Endothelial cell of umbilical vein (primary cell): Measurements from ENCODE around the gene ARNT2. TPM values are rescaled to one million over a fixed set of nuclear protein-coding genes. Genes with fewer than 3 reads are reported as not detected.

Source experiments
- BruUV-seq: library from RNA; stranded (reverse); fragments of 400-500 nt; replicated peaks from 2 replicates; lab custom pipeline; 2021; lab: Mats Ljungman, UMichigan
- CTCF ChIA-PET: fragments of 300-600, 350-600 bp; sonication (Branson Sonifier 250); formaldehyde crosslinking; loops from one replicate; lab custom pipeline; 2021; ENCODE audit warnings: antibody characterized with exemption, inconsistent platforms; lab: Charles Lee
- POLR2A ChIA-PET: fragments of 300-600, 350-600 bp; sonication (Branson Sonifier 250); formaldehyde crosslinking; loops from one replicate; lab custom pipeline; 2021; ENCODE audit warnings: antibody characterized with exemption, inconsistent platforms; lab: Charles Lee
- DNase-seq: peaks from one replicate; pipeline ENCODE4 v3.0.0-alpha.2; 2011; ENCODE audit warnings: low read depth, low spot score
- FAIRE-seq: peaks from 2 replicates; lab custom pipeline; 2011; peaks lifted over from hg19 to GRCh38; lab: Jason Lieb, UNC
- H2AFZ ChIP-seq: 2 replicates; pipeline ENCODE4 v1.6.0; 2012; ENCODE audit warnings: low read depth, low read length, control low read depth, inconsistent platforms
- H3K27ac ChIP-seq: 2 replicates; pipeline ENCODE4 v1.5.1; 2011; ENCODE audit warnings: low read depth, mild to moderate bottlenecking, control low read depth, low read length, moderate library complexity; ENCODE audit not compliant: insufficient read depth
- H3K27me3 ChIP-seq, 2 experiments: 2 replicates each; pipeline versions ENCODE4 v1.6.0 to v1.6.1; 2011; ENCODE audit warnings: low read length in 2 of 2, mixed read lengths in 1 of 2; ENCODE audit not compliant: control insufficient read depth in 2 of 2, insufficient read depth in 2 of 2
- H3K36me3 ChIP-seq, 2 experiments: 2 replicates in 1 of 2; 3 replicates in 1 of 2; pipeline ENCODE4 v1.5.1; 2011; ENCODE audit warnings: low read length in 2 of 2, mild to moderate bottlenecking in 1 of 2, moderate library complexity in 1 of 2; ENCODE audit not compliant: control insufficient read depth in 2 of 2, insufficient read depth in 2 of 2; ENCODE audit errors: extremely low read depth in 1 of 2
- H3K4me1 ChIP-seq: 3 replicates; pipeline ENCODE4 v1.5.1; 2011; ENCODE audit warnings: mild to moderate bottlenecking, low read length; ENCODE audit not compliant: control insufficient read depth, insufficient read depth; ENCODE audit errors: extremely low read depth
- H3K4me2 ChIP-seq: 2 replicates; pipeline ENCODE4 v1.6.1; 2011; ENCODE audit warnings: low read length, control low read depth, mixed read lengths; ENCODE audit not compliant: insufficient read depth
- H3K4me3 ChIP-seq, 3 experiments: fragments of 200-600 bp in 1 of 3; sonication (generic), shearing (Covaris generic) in 1 of 3; replicated peaks in 1 of 3; 2 replicates each; pipeline ENCODE4 v1.5.1; 2011 to 2016; ENCODE audit warnings: control low read depth in 3 of 3, low read length in 3 of 3, mild to moderate bottlenecking in 2 of 3, inconsistent platforms in 1 of 3, low read depth in 1 of 3, moderate library complexity in 1 of 3; ENCODE audit not compliant: insufficient read depth in 1 of 3
- H3K79me2 ChIP-seq: 2 replicates; pipeline ENCODE4 v1.6.0; 2012; ENCODE audit warnings: low read length, inconsistent platforms; ENCODE audit not compliant: control insufficient read depth, insufficient read depth
- H3K9ac ChIP-seq: replicated peaks from 2 replicates; pipeline ENCODE3; 2011; ENCODE audit warnings: low read length, control low read depth; ENCODE audit not compliant: insufficient read depth; ENCODE audit errors: extremely low read depth
- H3K9me1 ChIP-seq: replicated peaks from 3 replicates; pipeline ENCODE4 v1.6.0; 2011; ENCODE audit warnings: mild to moderate bottlenecking, low read length; ENCODE audit not compliant: control insufficient read depth, insufficient read depth; ENCODE audit errors: extremely low read depth
- H3K9me3 ChIP-seq: replicated peaks from 2 replicates; pipeline ENCODE4 v1.5.1; 2012; ENCODE audit warnings: low read length, inconsistent platforms; ENCODE audit not compliant: control insufficient read depth, insufficient read depth
- H4K20me1 ChIP-seq: replicated peaks from 2 replicates; pipeline ENCODE3; 2011; ENCODE audit warnings: mild to moderate bottlenecking, low read length; ENCODE audit not compliant: control insufficient read depth, insufficient read depth; ENCODE audit errors: extremely low read depth
- CTCF ChIP-seq, 2 donors: IDR thresholded peaks; 1 replicate in 1 of 2; 2 replicates in 1 of 2; pipeline ENCODE4 v1.5.1; 2011; ENCODE audit warnings: low read length in 2 of 2, mild to moderate bottlenecking in 2 of 2, moderate library complexity in 2 of 2, control low read depth in 1 of 2, inconsistent platforms in 1 of 2, low read depth in 1 of 2; ENCODE audit not compliant: insufficient read depth in 1 of 2; ENCODE audit errors: extremely low read depth in 1 of 2
- EZH2 ChIP-seq: IDR thresholded peaks from 2 replicates; pipeline ENCODE4 v1.6.1; 2012; ENCODE audit warnings: borderline replicate concordance, low read depth, mild to moderate bottlenecking, moderate library complexity, low read length, inconsistent platforms; ENCODE audit not compliant: severe bottlenecking
- FOS ChIP-seq: IDR thresholded peaks from 2 replicates; pipeline ENCODE4 v1.6.1; 2011; ENCODE audit warnings: mild to moderate bottlenecking, low read length, moderate library complexity, borderline replicate concordance; ENCODE audit not compliant: insufficient read depth
- GATA2 ChIP-seq: IDR thresholded peaks from 2 replicates; pipeline ENCODE4 v1.7.0; 2011; ENCODE audit warnings: low read depth, mild to moderate bottlenecking, moderate library complexity, mixed read lengths, low read length; ENCODE audit not compliant: insufficient read length, insufficient read depth
- JUN ChIP-seq: IDR thresholded peaks from 2 replicates; pipeline ENCODE4 v1.6.1; 2011; ENCODE audit warnings: borderline replicate concordance, low read depth; ENCODE audit not compliant: insufficient read length, insufficient read depth
- MAX ChIP-seq: IDR thresholded peaks from 2 replicates; pipeline ENCODE4 v1.6.1; 2011; ENCODE audit not compliant: insufficient read depth, insufficient read length
- MYC ChIP-seq: IDR thresholded peaks from one replicate; pipeline ENCODE4 v1.6.1; 2011; ENCODE audit warnings: mild to moderate bottlenecking, low read depth, low read length
- POLR2A ChIP-seq: IDR thresholded peaks from 2 replicates; pipeline ENCODE4 v1.6.1; 2012; ENCODE audit warnings: low read depth, mild to moderate bottlenecking, control low read depth, low read length
- POLR2AphosphoS5 ChIP-seq: IDR thresholded peaks from 2 replicates; pipeline ENCODE4 v1.6.1; 2012; ENCODE audit warnings: low read depth, mild to moderate bottlenecking, control low read depth, low read length, moderate library complexity; ENCODE audit not compliant: insufficient read depth
- dilution Hi-C: fragments of 300-500 bp; cut with MboI; formaldehyde crosslinking; loops from one replicate; pipeline ENCODE4 v1.15.0; 2019; ENCODE audit warnings: low sequenced_read_pairs; ENCODE audit not compliant: extremely low pct_ligation_motif_present
- intact Hi-C: fragments of 100-400 bp; cut with micrococcal nuclease; formaldehyde crosslinking; loops from one replicate; pipeline ENCODE4 v1.10.0; 2022
- polyA plus RNA-seq, 4 experiments: library from polyadenylated mRNA; depleted of rRNA in 3 of 4; stranded (reverse) in 3 of 4; unstranded in 1 of 4; fragments of >200 nt; gene quantifications; 2 replicates each; pipeline versions ENCODE4 v1.2.1 to v1.2.3, GENCODE V29; 2011 to 2012; ENCODE audit warnings: missing spikeins in 1 of 4
- total RNA-seq: library from RNA; stranded (reverse); gene quantifications from 2 replicates; pipeline ENCODE4 v1.2.3, GENCODE V29; 2021

Gene ARNT2
- total and polyA plus RNA-seq, 2 donors (not counting 3 experiments of a cell fraction or from before 2014, with no cell fraction given) = 0.03 to 0.20 TPM

DNA sequence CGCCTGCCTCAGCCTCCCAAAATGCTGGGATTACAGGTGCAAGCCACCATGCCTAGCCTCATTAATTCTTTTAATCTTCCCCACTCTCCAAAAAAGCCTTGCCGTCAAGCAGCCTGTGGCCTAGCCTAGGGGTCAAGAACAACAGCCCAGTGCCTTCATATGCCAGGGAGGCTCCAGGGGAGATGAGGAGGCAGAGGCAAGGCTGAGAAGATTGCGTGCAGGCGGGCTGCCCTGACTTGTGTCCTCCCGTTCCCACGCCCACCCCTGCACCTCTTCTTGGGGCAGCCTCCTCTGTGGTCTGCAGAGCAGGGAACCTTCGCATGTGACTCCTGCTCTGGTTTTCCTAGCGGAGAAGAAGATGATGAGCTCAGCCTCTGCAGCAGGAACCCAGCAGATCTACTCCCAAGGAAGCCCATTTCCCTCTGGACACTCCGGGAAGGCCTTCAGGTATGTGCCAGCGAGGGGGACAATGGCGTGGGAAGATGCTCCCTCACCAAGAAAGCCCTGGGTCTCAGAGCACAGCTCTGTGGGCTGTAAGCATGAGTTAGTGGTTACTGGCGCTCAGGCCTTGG, 172.4 kb downstream of the ARNT2 start:
- intact Hi-C loops = no loop called here
- no TSS peak for BruUV-seq
- no peaks in the 10 kb centered on the region for H4K20me1 ChIP-seq

More for the DNA sequence above, 172.4 kb downstream of the ARNT2 start:
- H3K36me3 ChIP-seq = no peaks in the 10 kb centered on the region
- no peaks in the 10 kb centered on the region for H3K9me1 ChIP-seq
- H3K4me2 ChIP-seq = no peak overlapping the region
- peaks cover 6 to 8% of the 10 kb centered on the region in 2 experiments for H3K27me3 ChIP-seq
- DNase-seq (no peak), FAIRE-seq (no peak)
- dilution Hi-C loops = no loop called here
- no peak overlapping the region for H3K9ac ChIP-seq
- H3K79me2 ChIP-seq = no peaks in the 10 kb centered on the region
- TF ChIP-seq MAX = no peak
- no peak for TF ChIP-seq GATA2
- no peak for TF ChIP-seq CTCF (IDR thresholded peaks at IDR 0.05; ENCODE audit: extremely low read depth in 1 of 2, insufficient read depth in 1 of 2, low read depth in 1 of 2, low read length in 2 of 2)
- TF ChIP-seq POLR2A = no peak
- TF ChIP-seq EZH2 = no peak
- TF ChIP-seq MYC = no peak
- no peak for TF ChIP-seq JUN
- no peak for TF ChIP-seq FOS
- no peak for TF ChIP-seq POLR2AphosphoS5
- no peaks in the 10 kb centered on the region for H3K9me3 ChIP-seq
- H2AFZ ChIP-seq = no peak overlapping the region
- ChIA-PET CTCF (interaction anchor here (0.6 to 7.2 kb wide), 2 partner anchors 9 to 200 kb away, joined by 3 to 49 read pairs; no protein-coding TSS in a partner anchor), POLR2A (no interaction called here)
- no peaks in the 10 kb centered on the region for H3K4me1 ChIP-seq
- no peak overlapping the region for H3K27ac ChIP-seq
- H3K4me3 ChIP-seq = no peak overlapping the region
